GM19395 (cell line): Measurements from ENCODE around the gene HYAL2.
"Not testable (repeated sequence)": the region's sequence is repeated elsewhere in the genome, so short reads cannot be mapped to it uniquely, and the experiment has no call there.

ENCODE experiments used
- ATAC-seq: cut with Tn5 transposase; IDR thresholded peaks from one replicate; pipeline ENCODE4 v1.9.1; 2021; ENCODE audit warnings: mild to moderate bottlenecking, moderate library complexity; ENCODE audit not compliant: unreplicated experiment

Gene HYAL2

GRCh38 chr3:50293079-50293801 is 29.3 kb downstream of the HYAL2 start:
- ATAC-seq = no peak

- ATAC-seq = peak; percentile 93
Observed at GRCh38 chr3:50292159-50293078, 30.1 kb downstream of the HYAL2 start, which contains the start of gene IFRD2. IFRD2 (minus strand) TSS chr3:50292429; CDS start chr3:50292274, 155 bp downstream.

- no peak for ATAC-seq
Observed at GRCh38 chr3:50290161-50290641, 32.3 kb downstream of the HYAL2 start.

- ATAC-seq = no peak
Observed at GRCh38 chr3:50289130-50289529, 33.4 kb downstream of the HYAL2 start.

- no peak for ATAC-seq
Observed at GRCh38 chr3:50288387-50289007, 34.0 kb downstream of the HYAL2 start.

GRCh38 chr3:50287262-50287661 is 35.3 kb downstream of the HYAL2 start:
- ATAC-seq = no peak

GRCh38 chr3:50286322-50287227 is 36.0 kb downstream of the HYAL2 start:
- ATAC-seq = no peak

GRCh38 chr3:50284121-50284520 is 38.4 kb downstream of the HYAL2 start:
- ATAC-seq = not testable (repeated sequence)

GRCh38 chr3:50279255-50280016 is 43.1 kb downstream of the HYAL2 start:
- ATAC-seq = no peak

GRCh38 chr3:50278880-50279224 is 43.7 kb downstream of the HYAL2 start, which contains the start of gene LSMEM2:
LSMEM2 (plus strand) TSS chr3:50279087; CDS start chr3:50279114, 27 bp downstream.
- ATAC-seq = no peak

GRCh38 chr3:50278123-50278879 is 44.2 kb downstream of the HYAL2 start:
- ATAC-seq = no peak

GRCh38 chr3:50276762-50277101 is 45.8 kb downstream of the HYAL2 start:
- ATAC-seq = no peak

- no peak for ATAC-seq
Observed at GRCh38 chr3:50275996-50276761, 46.4 kb downstream of the HYAL2 start.

- no peak for ATAC-seq
Observed at GRCh38 chr3:50275141-50275995, 47.2 kb downstream of the HYAL2 start.

GRCh38 chr3:50274371-50275104 is 48.0 kb downstream of the HYAL2 start:
- ATAC-seq = no peak

GRCh38 chr3:50273689-50274065 is 48.9 kb downstream of the HYAL2 start:
- ATAC-seq = no peak
